Upper lobe of left lung (tissue), 4 donors: ENCODE measurements around the gene C3orf22.

Experiments
- CTCF ChIP-seq, 6 experiments: fragments of 450-650 bp in 4 of 6; fragments of 200-600 bp in 2 of 6; sonication (generic) in 2 of 6; IDR thresholded peaks; one replicate each; pipeline ENCODE4 v1.5.1; 2016 to 2019; ENCODE audit warnings: antibody characterized with exemption in 6 of 6
- POLR2A ChIP-seq, 4 donors: fragments of 450-650 bp; IDR thresholded peaks; one replicate each; pipeline ENCODE4 v1.5.1; 2016 to 2017; ENCODE audit warnings: antibody characterized with exemption in 4 of 4, mild to moderate bottlenecking in 2 of 4
- POLR2AphosphoS5 ChIP-seq, 2 donors: sonication (generic); formaldehyde crosslinking; IDR thresholded peaks; one replicate each; pipeline ENCODE4 v1.5.1; 2017; ENCODE audit warnings: antibody characterized with exemption in 2 of 2

- TF ChIP-seq CTCF (IDR thresholded peaks at IDR 0.05): no peak
- TF ChIP-seq POLR2A (IDR thresholded peaks at IDR 0.05): no peak
- TF ChIP-seq POLR2AphosphoS5 (IDR thresholded peaks at IDR 0.05): no peak
Measured at GRCh38 chr3:126540951-126541627, 17.6 kb downstream of the C3orf22 start.
